Calu3 (cell line): Measurements from ENCODE around the gene ZCCHC17. TPM values are rescaled to one million over a fixed set of nuclear protein-coding genes. Genes with fewer than 3 reads are reported as not detected.
A peak's percentile ranks its signal among the peaks of the same experiment; 100 is the strongest.

Source experiments
- BruUV-seq: library from RNA; stranded (reverse); fragments of 400-500 nt; replicated peaks from 2 replicates; lab custom pipeline; 2021; lab: Mats Ljungman, UMichigan
- CTCF ChIA-PET: fragments of 300-600 bp; sonication (Branson Sonifier 250); formaldehyde crosslinking; loops from one replicate; lab custom pipeline; 2022; ENCODE audit warnings: antibody characterized with exemption; lab: Charles Lee
- DNase-seq: peaks from one replicate; pipeline ENCODE4 v3.0.0; 2022
- H3K27ac Mint-ChIP-seq: one replicate; pipeline ENCODE4 v1.8.0; 2022; ENCODE audit warnings: mixed read lengths; ENCODE audit not compliant: unreplicated experiment
- H3K27me3 Mint-ChIP-seq: one replicate; pipeline ENCODE4 v1.8.0; 2022; ENCODE audit warnings: mixed read lengths; ENCODE audit not compliant: unreplicated experiment
- H3K36me3 Mint-ChIP-seq: one replicate; pipeline ENCODE4 v1.8.0; 2022; ENCODE audit warnings: mild to moderate bottlenecking, moderate library complexity, mixed read lengths; ENCODE audit not compliant: insufficient read depth, unreplicated experiment
- H3K4me1 Mint-ChIP-seq: one replicate; pipeline ENCODE4 v1.8.0; 2022; ENCODE audit warnings: mild to moderate bottlenecking, low read depth, mixed read lengths; ENCODE audit not compliant: unreplicated experiment
- H3K4me3 Mint-ChIP-seq: one replicate; pipeline ENCODE4 v1.8.0; 2022; ENCODE audit warnings: mild to moderate bottlenecking, low read depth, moderate library complexity, mixed read lengths; ENCODE audit not compliant: unreplicated experiment
- H3K9me3 Mint-ChIP-seq: one replicate; pipeline ENCODE4 v1.8.0; 2022; ENCODE audit warnings: low read depth, mixed read lengths; ENCODE audit not compliant: unreplicated experiment
- intact Hi-C: fragments of 100-400 bp; cut with micrococcal nuclease; formaldehyde crosslinking; loops from one replicate; pipeline ENCODE4 v1.10.0; 2022; ENCODE audit not compliant: unreplicated experiment
- total RNA-seq: library from RNA; stranded (reverse); gene quantifications from 2 replicates; pipeline ENCODE4 v1.2.3, GENCODE V29; 2022
- TF ChIP-seq, protein P1 (sequence below): fragments of 200-600 bp; IDR thresholded peaks from one replicate; pipeline ENCODE4 v1.8.0; 2022; ENCODE audit warnings: antibody characterized with exemption; ENCODE audit not compliant: unreplicated experiment

ZCCHC17 gene
- total RNA-seq, 1 experiment from 2014 or later, result 28.5 TPM

DNA sequence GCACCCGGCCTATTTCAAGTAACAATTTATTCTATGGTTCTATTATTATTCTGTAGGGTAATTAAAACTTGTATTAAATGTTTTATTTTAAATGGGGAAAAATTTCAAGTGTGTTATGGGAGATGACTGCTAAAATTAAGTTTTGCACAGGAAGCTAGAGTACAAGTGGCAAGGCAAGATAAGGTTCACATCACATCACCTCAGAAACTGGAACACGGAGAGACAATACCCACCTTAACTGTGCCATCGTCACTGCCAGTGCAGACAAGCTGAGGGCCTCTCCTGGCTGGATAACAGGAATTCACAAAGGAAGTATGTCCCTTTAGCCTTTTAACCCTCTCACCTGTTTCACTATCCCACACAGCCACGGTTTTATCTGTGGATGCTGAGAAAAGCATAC lies 7.8 kb upstream of the ZCCHC17 start:
- H3K9me3 Mint-ChIP-seq, result no peaks in the 10 kb centered on the region
- peaks cover 37% of the 10 kb centered on the region for H3K36me3 Mint-ChIP-seq
- H3K27ac Mint-ChIP-seq, result no peak overlapping the region
- DNase-seq, result no peak
- TF ChIP-seq, protein P1, sequence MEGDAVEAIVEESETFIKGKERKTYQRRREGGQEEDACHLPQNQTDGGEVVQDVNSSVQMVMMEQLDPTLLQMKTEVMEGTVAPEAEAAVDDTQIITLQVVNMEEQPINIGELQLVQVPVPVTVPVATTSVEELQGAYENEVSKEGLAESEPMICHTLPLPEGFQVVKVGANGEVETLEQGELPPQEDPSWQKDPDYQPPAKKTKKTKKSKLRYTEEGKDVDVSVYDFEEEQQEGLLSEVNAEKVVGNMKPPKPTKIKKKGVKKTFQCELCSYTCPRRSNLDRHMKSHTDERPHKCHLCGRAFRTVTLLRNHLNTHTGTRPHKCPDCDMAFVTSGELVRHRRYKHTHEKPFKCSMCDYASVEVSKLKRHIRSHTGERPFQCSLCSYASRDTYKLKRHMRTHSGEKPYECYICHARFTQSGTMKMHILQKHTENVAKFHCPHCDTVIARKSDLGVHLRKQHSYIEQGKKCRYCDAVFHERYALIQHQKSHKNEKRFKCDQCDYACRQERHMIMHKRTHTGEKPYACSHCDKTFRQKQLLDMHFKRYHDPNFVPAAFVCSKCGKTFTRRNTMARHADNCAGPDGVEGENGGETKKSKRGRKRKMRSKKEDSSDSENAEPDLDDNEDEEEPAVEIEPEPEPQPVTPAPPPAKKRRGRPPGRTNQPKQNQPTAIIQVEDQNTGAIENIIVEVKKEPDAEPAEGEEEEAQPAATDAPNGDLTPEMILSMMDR, result no peak
- CTCF ChIA-PET, result no interaction called here
- H3K4me1 Mint-ChIP-seq, result no peaks in the 10 kb centered on the region
- H3K27me3 Mint-ChIP-seq, result no peaks in the 10 kb centered on the region
- no TSS peak for BruUV-seq
- intact Hi-C loops, result no loop called here
- no peak overlapping the region for H3K4me3 Mint-ChIP-seq

DNA sequence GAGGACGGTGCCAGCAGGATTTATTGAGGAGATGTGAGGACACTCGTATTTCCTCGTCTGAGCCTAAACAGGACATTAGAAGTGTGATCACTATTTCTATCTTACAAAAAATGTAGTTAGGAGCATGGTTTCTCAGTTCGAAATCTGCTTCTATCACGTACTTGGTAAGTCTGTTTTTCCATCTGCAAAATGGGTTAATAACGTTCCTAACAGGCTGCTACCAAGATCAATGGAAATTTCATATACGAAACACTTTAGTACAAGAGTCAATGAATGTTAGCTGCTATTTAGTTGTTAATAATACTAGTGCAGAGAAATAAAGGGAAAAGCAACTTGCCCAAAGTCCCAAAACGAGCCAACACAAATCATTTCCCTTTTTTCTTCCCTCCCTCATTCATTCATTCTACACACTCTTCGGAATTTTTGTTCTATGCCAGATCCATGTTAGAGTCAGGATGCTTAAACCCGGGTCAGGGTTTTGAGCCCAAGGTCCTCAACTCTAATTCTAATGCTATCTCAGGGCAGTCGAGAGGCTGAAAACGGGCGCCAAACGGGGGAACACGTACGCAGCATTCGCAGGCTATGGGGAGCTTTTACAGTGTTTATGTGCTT lies 852 bp upstream of the ZCCHC17 start:
- TF ChIP-seq, protein P1, result no peak
- no peak overlapping the region for H3K27ac Mint-ChIP-seq
- DNase-seq, result no peak

DNA sequence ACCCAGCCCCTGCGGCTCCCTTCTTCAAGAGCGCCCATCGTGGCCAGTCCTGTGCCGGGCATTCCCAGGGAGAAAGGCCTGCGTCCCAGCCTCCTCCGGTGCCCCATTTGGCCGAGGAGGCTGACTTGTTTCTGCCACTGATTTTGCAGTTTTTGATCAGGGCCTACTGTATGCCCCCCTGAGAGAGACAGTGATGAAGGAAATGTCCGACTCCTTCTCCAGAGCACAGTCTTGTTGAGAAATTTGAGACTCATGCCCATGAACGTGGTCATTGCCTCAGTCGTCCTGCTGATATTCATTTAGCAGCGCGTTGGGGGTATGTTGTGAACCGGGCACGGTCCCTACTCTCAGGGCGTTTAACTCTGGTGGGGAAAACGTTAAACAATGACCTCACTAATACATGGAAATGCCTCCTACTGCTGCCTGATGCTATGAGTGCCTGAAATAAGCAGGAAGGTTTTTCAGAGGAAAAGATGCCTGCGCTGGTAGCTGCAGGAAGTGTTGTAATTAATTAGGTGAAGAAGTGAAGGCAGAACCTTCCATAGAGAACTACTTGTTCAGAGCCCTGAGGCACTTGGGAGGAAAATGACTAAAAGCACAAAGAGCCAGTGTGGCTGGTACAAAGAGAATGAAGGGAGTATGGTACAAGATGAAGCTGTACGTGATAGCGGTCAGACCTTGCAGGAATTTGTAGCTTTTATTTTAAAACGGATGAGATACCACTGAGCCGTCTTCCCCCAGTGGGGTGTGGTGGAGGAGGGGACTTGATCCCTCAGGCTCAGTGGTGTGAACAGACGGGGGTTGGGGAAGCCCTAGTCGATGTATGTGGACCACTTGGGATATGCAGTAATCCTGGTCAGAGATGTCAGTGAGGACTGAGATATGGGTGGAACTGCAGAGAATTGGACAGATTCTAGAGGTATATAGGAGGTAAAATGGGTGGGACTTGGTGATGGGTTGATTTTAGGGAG lies 730 bp downstream of the ZCCHC17 start:
- Mint-ChIP-seq H3K9me3 (no peaks in the 10 kb centered on the region), H3K36me3 (peaks cover 6% of the 10 kb centered on the region), H3K27me3 (no peaks in the 10 kb centered on the region), H3K27ac (no peak overlapping the region), H3K4me3 (no peak overlapping the region), H3K4me1 (peaks cover 11% of the 10 kb centered on the region)
- intact Hi-C loops, result loop anchor here (5.0 kb wide), 1 partner anchor 100 kb away; no protein-coding TSS in a partner anchor
- CTCF ChIA-PET, result interaction anchor here (0.7 to 1.0 kb wide), 4 partner anchors 35 to 252 kb away, joined by 3 to 5 read pairs (median 4); no protein-coding TSS in a partner anchor
- no peak for DNase-seq
- TSS peak; percentile 71 for BruUV-seq
- TF ChIP-seq, protein P1, result no peak

More for the DNA sequence above, 852 bp upstream of the ZCCHC17 start:
- Mint-ChIP-seq H3K27me3 (no peaks in the 10 kb centered on the region), H3K4me3 (no peak overlapping the region), H3K4me1 (peaks cover 11% of the 10 kb centered on the region), H3K9me3 (no peaks in the 10 kb centered on the region), H3K36me3 (peaks cover 22% of the 10 kb centered on the region)
- CTCF ChIA-PET, result interaction anchor here (0.9 to 1.0 kb wide), 3 partner anchors 33 to 254 kb away, joined by 4 to 5 read pairs (median 5); no protein-coding TSS in a partner anchor
- intact Hi-C loops, result loop anchor here (5.0 kb wide), 1 partner anchor 99 kb away; no protein-coding TSS in a partner anchor
- BruUV-seq, result TSS peak; percentile 67

DNA sequence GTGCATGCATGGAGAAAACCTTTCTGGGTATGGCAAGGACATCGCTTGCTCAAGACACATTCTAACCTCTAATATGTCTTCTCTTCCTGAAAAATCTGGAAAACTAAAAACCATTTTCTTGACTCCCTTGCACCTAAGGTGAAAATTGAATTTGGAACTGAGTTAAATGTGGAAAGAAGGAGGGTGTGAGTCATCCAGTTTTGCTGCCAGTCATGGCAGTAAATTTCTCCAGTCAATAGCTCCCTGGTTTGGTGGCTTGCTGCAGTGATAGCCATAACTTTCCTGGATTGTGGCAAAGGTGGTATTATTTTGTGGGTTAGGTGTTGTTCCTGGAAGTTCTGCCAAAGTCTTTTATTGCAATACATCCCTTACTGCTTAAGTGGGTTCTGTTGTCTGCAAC lies 2.5 kb downstream of the ZCCHC17 start:
- Mint-ChIP-seq H3K36me3 (peaks cover under 1% of the 10 kb centered on the region), H3K9me3 (no peaks in the 10 kb centered on the region), H3K27me3 (no peaks in the 10 kb centered on the region), H3K27ac (no peak overlapping the region), H3K4me3 (no peak overlapping the region), H3K4me1 (peaks cover 20% of the 10 kb centered on the region)
- DNase-seq, result no peak
- CTCF ChIA-PET, result no interaction called here
- TF ChIP-seq, protein P1, result no peak
- intact Hi-C loops, result loop anchor here (5.0 kb wide), 1 partner anchor 102 kb away; no protein-coding TSS in a partner anchor
- no TSS peak for BruUV-seq
